ENCODE results near the gene VANGL2.

VANGL2 gene

GRCh38 chr1:160428655-160429054, 28.3 kb downstream of the VANGL2 start:
- peak; percentile 50 for DNase-seq (ENCODE audit: low spot score)

GRCh38 chr1:160429125-160429561, 28.8 kb downstream of the VANGL2 start:
- DNase-seq (ENCODE audit: low spot score): no peak

- DNase-seq (ENCODE audit: low spot score): no peak
These were observed 29.6 kb downstream of the VANGL2 start for GRCh38 chr1:160429702-160430535.

- DNase-seq (ENCODE audit: low spot score): no peak
These were observed 30.6 kb downstream of the VANGL2 start for GRCh38 chr1:160431006-160431405.

GRCh38 chr1:160431571-160431970, 31.2 kb downstream of the VANGL2 start:
- DNase-seq (ENCODE audit: low spot score): no peak

GRCh38 chr1:160432371-160432786, 32.0 kb downstream of the VANGL2 start:
- DNase-seq (ENCODE audit: low spot score): no peak

- no peak for DNase-seq (ENCODE audit: low spot score)
These were observed 36.6 kb downstream of the VANGL2 start for GRCh38 chr1:160436966-160437365.

- DNase-seq (ENCODE audit: low spot score): no peak
These were observed 37.3 kb downstream of the VANGL2 start for GRCh38 chr1:160437432-160438316.

GRCh38 chr1:160438317-160438918, 38.1 kb downstream of the VANGL2 start:
- DNase-seq (ENCODE audit: low spot score): no peak

GRCh38 chr1:160438935-160439334, 38.6 kb downstream of the VANGL2 start:
- no peak for DNase-seq (ENCODE audit: low spot score)

GRCh38 chr1:160439718-160440117, 39.4 kb downstream of the VANGL2 start:
- no peak for DNase-seq (ENCODE audit: low spot score)

GRCh38 chr1:160446945-160447600, 46.7 kb downstream of the VANGL2 start:
- no peak for DNase-seq (ENCODE audit: low spot score)

GRCh38 chr1:160449494-160449893, 49.1 kb downstream of the VANGL2 start:
- no peak for DNase-seq (ENCODE audit: low spot score)

GRCh38 chr1:160451119-160451858, 50.9 kb downstream of the VANGL2 start:
- DNase-seq (ENCODE audit: low spot score): no peak

- no peak for DNase-seq (ENCODE audit: low spot score)
These were observed 51.5 kb downstream of the VANGL2 start for GRCh38 chr1:160451859-160452232.

- no peak for DNase-seq (ENCODE audit: low spot score)
These were observed 53.1 kb downstream of the VANGL2 start for GRCh38 chr1:160453443-160453842.

GRCh38 chr1:160454371-160455152, 54.2 kb downstream of the VANGL2 start:
- no peak for DNase-seq (ENCODE audit: low spot score)

- no peak for DNase-seq (ENCODE audit: low spot score)
These were observed 54.8 kb downstream of the VANGL2 start for GRCh38 chr1:160455153-160455517.

GRCh38 chr1:160459056-160459455, 58.7 kb downstream of the VANGL2 start:
- DNase-seq (ENCODE audit: low spot score): no peak

- no peak for DNase-seq (ENCODE audit: low spot score)
These were observed 59.3 kb downstream of the VANGL2 start for GRCh38 chr1:160459687-160460086.

- DNase-seq (ENCODE audit: low spot score): no peak
These were observed 59.9 kb downstream of the VANGL2 start for GRCh38 chr1:160460214-160460642.
